H1 (cell line): ENCODE results near the gene C3orf20. TPM values are rescaled to one million over a fixed set of nuclear protein-coding genes. Genes with fewer than 3 reads are reported as not detected.

Experiments used
- polyA plus RNA-seq, 7 experiments: library from polyadenylated mRNA; depleted of rRNA in 3 of 7; stranded (reverse) in 5 of 7; unstranded in 2 of 7; fragments of >200 nt in 5 of 7; fragments of 200-250 nt in 2 of 7; gene quantifications; 1 replicate in 5 of 7; 2 replicates in 1 of 7; 4 replicates in 1 of 7; pipeline versions ENCODE4 v1.2.1 to v1.2.3, GENCODE V29; 2011 to 2013; ENCODE audit warnings: missing spikeins in 2 of 7, mixed read lengths in 2 of 7
- total RNA-seq: library from RNA; stranded (reverse); fragmentation: NEBNext Ultra II Directional; extraction: Animal tissue kit (Norgen Biotek cat#: 25700); gene quantifications from 2 replicates; pipeline ENCODE4 v1.2.1, GENCODE V29; 2021
- TF ChIP-seq, protein P1 (sequence below): fragments of 300-600 bp; sonication (generic); IDR thresholded peaks from 2 replicates; pipeline ENCODE4 v1.7.1; 2012; ENCODE audit warnings: low read length, moderate library complexity, mild to moderate bottlenecking, inconsistent platforms; ENCODE audit not compliant: insufficient replicate concordance

C3orf20 gene
- total and polyA plus RNA-seq, 2 of the 8 experiments (the other 6 are each of a cell fraction or from before 2014, with no cell fraction given), result not detected

DNA sequence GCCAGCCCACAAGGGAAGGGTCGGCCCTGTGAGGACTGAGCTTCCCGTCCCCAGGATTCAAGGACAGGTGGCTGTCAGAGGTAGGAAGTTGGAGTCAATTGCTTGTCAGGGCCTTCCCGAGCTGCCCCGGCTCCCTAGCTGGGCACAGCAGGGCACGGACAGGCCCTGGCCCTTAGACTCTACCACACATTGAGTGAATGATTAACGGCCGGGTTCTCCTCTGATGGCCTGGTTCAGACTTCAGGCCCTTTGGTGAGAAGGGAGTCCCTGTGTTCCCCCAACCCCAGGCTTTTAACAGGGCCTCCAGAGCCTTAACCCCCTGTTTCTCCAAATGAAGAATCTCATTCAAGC is 127.4 kb downstream of the C3orf20 start (continued):
- TF ChIP-seq, protein P1, sequence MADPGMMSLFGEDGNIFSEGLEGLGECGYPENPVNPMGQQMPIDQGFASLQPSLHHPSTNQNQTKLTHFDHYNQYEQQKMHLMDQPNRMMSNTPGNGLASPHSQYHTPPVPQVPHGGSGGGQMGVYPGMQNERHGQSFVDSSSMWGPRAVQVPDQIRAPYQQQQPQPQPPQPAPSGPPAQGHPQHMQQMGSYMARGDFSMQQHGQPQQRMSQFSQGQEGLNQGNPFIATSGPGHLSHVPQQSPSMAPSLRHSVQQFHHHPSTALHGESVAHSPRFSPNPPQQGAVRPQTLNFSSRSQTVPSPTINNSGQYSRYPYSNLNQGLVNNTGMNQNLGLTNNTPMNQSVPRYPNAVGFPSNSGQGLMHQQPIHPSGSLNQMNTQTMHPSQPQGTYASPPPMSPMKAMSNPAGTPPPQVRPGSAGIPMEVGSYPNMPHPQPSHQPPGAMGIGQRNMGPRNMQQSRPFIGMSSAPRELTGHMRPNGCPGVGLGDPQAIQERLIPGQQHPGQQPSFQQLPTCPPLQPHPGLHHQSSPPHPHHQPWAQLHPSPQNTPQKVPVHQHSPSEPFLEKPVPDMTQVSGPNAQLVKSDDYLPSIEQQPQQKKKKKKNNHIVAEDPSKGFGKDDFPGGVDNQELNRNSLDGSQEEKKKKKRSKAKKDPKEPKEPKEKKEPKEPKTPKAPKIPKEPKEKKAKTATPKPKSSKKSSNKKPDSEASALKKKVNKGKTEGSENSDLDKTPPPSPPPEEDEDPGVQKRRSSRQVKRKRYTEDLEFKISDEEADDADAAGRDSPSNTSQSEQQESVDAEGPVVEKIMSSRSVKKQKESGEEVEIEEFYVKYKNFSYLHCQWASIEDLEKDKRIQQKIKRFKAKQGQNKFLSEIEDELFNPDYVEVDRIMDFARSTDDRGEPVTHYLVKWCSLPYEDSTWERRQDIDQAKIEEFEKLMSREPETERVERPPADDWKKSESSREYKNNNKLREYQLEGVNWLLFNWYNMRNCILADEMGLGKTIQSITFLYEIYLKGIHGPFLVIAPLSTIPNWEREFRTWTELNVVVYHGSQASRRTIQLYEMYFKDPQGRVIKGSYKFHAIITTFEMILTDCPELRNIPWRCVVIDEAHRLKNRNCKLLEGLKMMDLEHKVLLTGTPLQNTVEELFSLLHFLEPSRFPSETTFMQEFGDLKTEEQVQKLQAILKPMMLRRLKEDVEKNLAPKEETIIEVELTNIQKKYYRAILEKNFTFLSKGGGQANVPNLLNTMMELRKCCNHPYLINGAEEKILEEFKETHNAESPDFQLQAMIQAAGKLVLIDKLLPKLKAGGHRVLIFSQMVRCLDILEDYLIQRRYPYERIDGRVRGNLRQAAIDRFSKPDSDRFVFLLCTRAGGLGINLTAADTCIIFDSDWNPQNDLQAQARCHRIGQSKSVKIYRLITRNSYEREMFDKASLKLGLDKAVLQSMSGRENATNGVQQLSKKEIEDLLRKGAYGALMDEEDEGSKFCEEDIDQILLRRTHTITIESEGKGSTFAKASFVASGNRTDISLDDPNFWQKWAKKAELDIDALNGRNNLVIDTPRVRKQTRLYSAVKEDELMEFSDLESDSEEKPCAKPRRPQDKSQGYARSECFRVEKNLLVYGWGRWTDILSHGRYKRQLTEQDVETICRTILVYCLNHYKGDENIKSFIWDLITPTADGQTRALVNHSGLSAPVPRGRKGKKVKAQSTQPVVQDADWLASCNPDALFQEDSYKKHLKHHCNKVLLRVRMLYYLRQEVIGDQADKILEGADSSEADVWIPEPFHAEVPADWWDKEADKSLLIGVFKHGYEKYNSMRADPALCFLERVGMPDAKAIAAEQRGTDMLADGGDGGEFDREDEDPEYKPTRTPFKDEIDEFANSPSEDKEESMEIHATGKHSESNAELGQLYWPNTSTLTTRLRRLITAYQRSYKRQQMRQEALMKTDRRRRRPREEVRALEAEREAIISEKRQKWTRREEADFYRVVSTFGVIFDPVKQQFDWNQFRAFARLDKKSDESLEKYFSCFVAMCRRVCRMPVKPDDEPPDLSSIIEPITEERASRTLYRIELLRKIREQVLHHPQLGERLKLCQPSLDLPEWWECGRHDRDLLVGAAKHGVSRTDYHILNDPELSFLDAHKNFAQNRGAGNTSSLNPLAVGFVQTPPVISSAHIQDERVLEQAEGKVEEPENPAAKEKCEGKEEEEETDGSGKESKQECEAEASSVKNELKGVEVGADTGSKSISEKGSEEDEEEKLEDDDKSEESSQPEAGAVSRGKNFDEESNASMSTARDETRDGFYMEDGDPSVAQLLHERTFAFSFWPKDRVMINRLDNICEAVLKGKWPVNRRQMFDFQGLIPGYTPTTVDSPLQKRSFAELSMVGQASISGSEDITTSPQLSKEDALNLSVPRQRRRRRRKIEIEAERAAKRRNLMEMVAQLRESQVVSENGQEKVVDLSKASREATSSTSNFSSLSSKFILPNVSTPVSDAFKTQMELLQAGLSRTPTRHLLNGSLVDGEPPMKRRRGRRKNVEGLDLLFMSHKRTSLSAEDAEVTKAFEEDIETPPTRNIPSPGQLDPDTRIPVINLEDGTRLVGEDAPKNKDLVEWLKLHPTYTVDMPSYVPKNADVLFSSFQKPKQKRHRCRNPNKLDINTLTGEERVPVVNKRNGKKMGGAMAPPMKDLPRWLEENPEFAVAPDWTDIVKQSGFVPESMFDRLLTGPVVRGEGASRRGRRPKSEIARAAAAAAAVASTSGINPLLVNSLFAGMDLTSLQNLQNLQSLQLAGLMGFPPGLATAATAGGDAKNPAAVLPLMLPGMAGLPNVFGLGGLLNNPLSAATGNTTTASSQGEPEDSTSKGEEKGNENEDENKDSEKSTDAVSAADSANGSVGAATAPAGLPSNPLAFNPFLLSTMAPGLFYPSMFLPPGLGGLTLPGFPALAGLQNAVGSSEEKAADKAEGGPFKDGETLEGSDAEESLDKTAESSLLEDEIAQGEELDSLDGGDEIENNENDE, result no peak
- TF ChIP-seq, all 59 proteins: peak for 0
